H1 (cell line): ENCODE data around the gene STK32C. TPM values are rescaled to one million over a fixed set of nuclear protein-coding genes. Genes with fewer than 3 reads are reported as not detected.

Source experiments
- CTCF ChIA-PET: fragments of 300-600 bp; sonication (Branson Sonifier 250); formaldehyde crosslinking; loops from one replicate; lab custom pipeline; 2021; ENCODE audit not compliant: partially characterized antibody; lab: Charles Lee
- POLR2A ChIA-PET: fragments of 300-600 bp; sonication (Branson Sonifier 250); formaldehyde crosslinking; loops from one replicate; lab custom pipeline; 2021; ENCODE audit warnings: inconsistent platforms; ENCODE audit not compliant: partially characterized antibody; lab: Charles Lee
- DNase-seq, 2 experiments: peaks; one replicate each; pipeline versions ENCODE4 v3.0.0 to v3.0.0-alpha.2; 2010 to 2022; ENCODE audit warnings: low spot score in 2 of 2, low read depth in 1 of 2, mixed read lengths in 1 of 2
- FAIRE-seq: peaks from 2 replicates; lab custom pipeline; 2011; peaks lifted over from hg19 to GRCh38; lab: Jason Lieb, UNC
- H2AFZ ChIP-seq: 2 replicates; pipeline ENCODE4 v1.8.1; 2012; ENCODE audit warnings: low read length, inconsistent platforms
- H2AK5ac ChIP-seq: 2 replicates; pipeline ENCODE4 v1.6.1; 2013; ENCODE audit warnings: low read depth, low read length
- H2BK120ac ChIP-seq: replicated peaks from 2 replicates; pipeline ENCODE3; 2013; ENCODE audit warnings: low read depth, low read length, inconsistent platforms
- H2BK12ac ChIP-seq: 2 replicates; pipeline ENCODE4 v1.6.1; 2013; ENCODE audit warnings: low read depth, low read length
- H2BK15ac ChIP-seq: 2 replicates; pipeline ENCODE4 v1.6.1; 2013; ENCODE audit warnings: low read length
- H2BK20ac ChIP-seq: 2 replicates; pipeline ENCODE4 v1.6.1; 2013; ENCODE audit warnings: low read length
- H2BK5ac ChIP-seq: 2 replicates; pipeline ENCODE4 v1.6.1; 2013; ENCODE audit warnings: low read depth, low read length
- H3K14ac ChIP-seq: 2 replicates; pipeline ENCODE4 v1.6.1; 2013; ENCODE audit warnings: inconsistent platforms; ENCODE audit not compliant: insufficient read length
- H3K18ac ChIP-seq: 2 replicates; pipeline ENCODE4 v1.6.1; 2013; ENCODE audit warnings: low read length; ENCODE audit errors: extremely low read depth
- H3K23ac ChIP-seq: 2 replicates; pipeline ENCODE4 v1.6.1; 2013; ENCODE audit warnings: inconsistent platforms; ENCODE audit not compliant: insufficient read length
- H3K23me2 ChIP-seq: 2 replicates; pipeline ENCODE4 v1.6.1; 2013; ENCODE audit warnings: low read depth, low read length
- H3K27ac ChIP-seq: 2 replicates; pipeline ENCODE4 v1.6.1; 2011; ENCODE audit warnings: low read depth, low read length, inconsistent platforms
- H3K27me3 ChIP-seq, 4 experiments: replicated peaks in 1 of 4; 1 replicate in 1 of 4; 2 replicates in 3 of 4; pipeline versions ENCODE4 v1.6.1 to v1.8.1; 2011 to 2013; ENCODE audit warnings: low read length in 3 of 4, mild to moderate bottlenecking in 3 of 4, inconsistent platforms in 2 of 4, mixed read lengths in 2 of 4, moderate library complexity in 1 of 4; ENCODE audit not compliant: control insufficient read depth in 3 of 4, insufficient read depth in 3 of 4; ENCODE audit errors: extremely low read depth in 1 of 4
- H3K36me3 ChIP-seq, 4 experiments: 2 replicates each; pipeline versions ENCODE4 v1.6.1 to v1.8.1; 2011 to 2013; ENCODE audit warnings: mild to moderate bottlenecking in 4 of 4, low read length in 3 of 4, moderate library complexity in 2 of 4, control low read depth in 1 of 4, inconsistent platforms in 1 of 4; ENCODE audit not compliant: insufficient read depth in 4 of 4, control insufficient read depth in 2 of 4
- H3K4ac ChIP-seq: replicated peaks from 2 replicates; pipeline ENCODE3; 2013; ENCODE audit warnings: low read length, low read depth, mixed read lengths, inconsistent platforms; ENCODE audit not compliant: insufficient read length
- H3K4me1 ChIP-seq, 4 experiments: replicated peaks in 1 of 4; 1 replicate in 1 of 4; 2 replicates in 3 of 4; pipeline versions ENCODE4 v1.6.1 to v1.8.1; 2011 to 2013; ENCODE audit warnings: low read length in 3 of 4, inconsistent platforms in 2 of 4, mixed read lengths in 1 of 4; ENCODE audit not compliant: insufficient read depth in 4 of 4, control insufficient read depth in 3 of 4
- H3K4me2 ChIP-seq, 2 experiments: 2 replicates each; pipeline versions ENCODE4 v1.6.1 to v1.8.1; 2011 to 2013; ENCODE audit warnings: low read depth in 2 of 2, low read length in 2 of 2, control low read depth in 1 of 2, inconsistent platforms in 1 of 2, mild to moderate bottlenecking in 1 of 2; ENCODE audit not compliant: insufficient read depth in 1 of 2
- H3K4me3 ChIP-seq, 4 experiments: fragments of 200-600, 300-600 bp in 1 of 4; sonication (generic), shearing (Covaris generic), sonication (Bioruptor Twin) in 1 of 4; 2 replicates each; pipeline versions ENCODE4 v1.5.1 to v1.8.1; 2011 to 2016; ENCODE audit warnings: low read length in 4 of 4, low read depth in 3 of 4, control low read depth in 2 of 4, inconsistent platforms in 2 of 4, mild to moderate bottlenecking in 2 of 4, mixed read lengths in 1 of 4, moderate library complexity in 1 of 4; ENCODE audit not compliant: insufficient read depth in 2 of 4; ENCODE audit errors: extremely low read depth in 1 of 4
- H3K56ac ChIP-seq: replicated peaks from 2 replicates; pipeline ENCODE3; 2013; ENCODE audit warnings: low read depth, mild to moderate bottlenecking, mixed read lengths, low read length, inconsistent platforms; ENCODE audit not compliant: insufficient read length
- H3K79me1 ChIP-seq: 2 replicates; pipeline ENCODE4 v1.6.1; 2013; ENCODE audit warnings: low read depth, low read length, control low read depth
- H3K79me2 ChIP-seq, 2 experiments: 2 replicates each; pipeline versions ENCODE4 v1.6.1 to v1.8.1; 2012 to 2013; ENCODE audit warnings: low read length in 2 of 2, mild to moderate bottlenecking in 2 of 2, inconsistent platforms in 1 of 2; ENCODE audit not compliant: insufficient read depth in 2 of 2, control insufficient read depth in 1 of 2
- H3K9ac ChIP-seq, 4 experiments: replicated peaks in 1 of 4; 1 replicate in 1 of 4; 2 replicates in 3 of 4; pipeline versions ENCODE4 v1.6.1 to v1.8.1; 2011 to 2013; ENCODE audit warnings: low read depth in 3 of 4, low read length in 3 of 4, control low read depth in 2 of 4, mild to moderate bottlenecking in 2 of 4, moderate library complexity in 2 of 4, inconsistent platforms in 1 of 4; ENCODE audit errors: extremely low read depth in 1 of 4
- H3K9me3 ChIP-seq, 2 experiments: 2 replicates each; pipeline versions ENCODE4 v1.6.1 to v1.8.1; 2012 to 2013; ENCODE audit warnings: mild to moderate bottlenecking in 2 of 2, moderate library complexity in 2 of 2, control low read depth in 1 of 2, inconsistent platforms in 1 of 2, low read depth in 1 of 2, low read length in 1 of 2, mixed read lengths in 1 of 2; ENCODE audit not compliant: insufficient read depth in 2 of 2
- H4K20me1 ChIP-seq, 2 experiments: replicated peaks in 1 of 2; 2 replicates each; pipeline versions ENCODE3 to v1.8.1; 2011 to 2013; ENCODE audit warnings: inconsistent platforms in 2 of 2, low read length in 2 of 2, mild to moderate bottlenecking in 1 of 2; ENCODE audit not compliant: insufficient read depth in 2 of 2, control insufficient read depth in 1 of 2
- H4K5ac ChIP-seq: 2 replicates; pipeline ENCODE4 v1.6.1; 2013; ENCODE audit warnings: low read length, low read depth, mixed read lengths, inconsistent platforms; ENCODE audit not compliant: insufficient read length
- H4K8ac ChIP-seq: 2 replicates; pipeline ENCODE4 v1.8.0; 2013; ENCODE audit warnings: mild to moderate bottlenecking, moderate library complexity, low read length, inconsistent platforms; ENCODE audit not compliant: insufficient read depth; ENCODE audit errors: extremely low read depth
- H4K91ac ChIP-seq: replicated peaks from 2 replicates; pipeline ENCODE3; 2013; ENCODE audit warnings: low read length, mixed read lengths, inconsistent platforms; ENCODE audit not compliant: insufficient read length
- E2F6 ChIP-seq: IDR thresholded peaks from 2 replicates; pipeline ENCODE4 v1.6.1; 2012; ENCODE audit warnings: inconsistent platforms
- EP300 ChIP-seq, 2 experiments: IDR thresholded peaks; 1 replicate in 1 of 2; 2 replicates in 1 of 2; pipeline ENCODE4 v1.6.1; 2011 to 2012; ENCODE audit warnings: low read depth in 2 of 2, low read length in 2 of 2, mild to moderate bottlenecking in 2 of 2, borderline replicate concordance in 1 of 2, inconsistent platforms in 1 of 2, moderate library complexity in 1 of 2
- FOSL1 ChIP-seq: IDR thresholded peaks from 2 replicates; pipeline ENCODE4 v1.6.1; 2011; ENCODE audit warnings: mild to moderate bottlenecking, low read depth, low read length, moderate library complexity; ENCODE audit not compliant: insufficient read depth
- GABPA ChIP-seq: IDR thresholded peaks from 2 replicates; pipeline ENCODE4 v1.6.1; 2011; ENCODE audit warnings: mild to moderate bottlenecking, low read length, moderate library complexity, borderline replicate concordance; ENCODE audit not compliant: insufficient read depth
- KDM4A ChIP-seq: IDR thresholded peaks from one replicate; pipeline ENCODE4 v1.7.1; 2012; ENCODE audit warnings: low read depth, mild to moderate bottlenecking, moderate library complexity, low read length, inconsistent platforms; ENCODE audit not compliant: severe bottlenecking
- KDM5A ChIP-seq: fragments of 200-600 bp; IDR thresholded peaks from 2 replicates; pipeline ENCODE4 v1.7.1; 2012; ENCODE audit warnings: mild to moderate bottlenecking, low read length, inconsistent platforms, mixed read lengths
- MAFK ChIP-seq: IDR thresholded peaks from 2 replicates; pipeline ENCODE4 v1.6.1; 2012; ENCODE audit warnings: low read depth, mild to moderate bottlenecking, improper control_type of control experiment, low read length
- MAX ChIP-seq: IDR thresholded peaks from 2 replicates; pipeline ENCODE4 v1.6.1; 2012; ENCODE audit warnings: inconsistent platforms
- SP4 ChIP-seq: IDR thresholded peaks from 2 replicates; pipeline ENCODE4 v1.6.1; 2012; ENCODE audit warnings: low read length, inconsistent platforms
- WGBS, 2 experiments: shearing (Covaris generic) in 1 of 2; methylation state at CpG; one replicate each; pipeline versions ENCODE4 v1.1.6 to v1.1.7; 2013 to 2015; ENCODE audit warnings: low lambda C conversion rate in 2 of 2, mixed read lengths in 2 of 2, inconsistent platforms in 1 of 2, low coverage in 1 of 2, missing lambda C conversion rate in 1 of 2; ENCODE audit not compliant: insufficient replicate concordance in 2 of 2, insufficient coverage in 1 of 2, insufficient read length in 1 of 2; ENCODE audit errors: extremely low coverage in 1 of 2, missing lambda C conversion rate in 1 of 2; 5-methylcytosine and 5-hydroxymethylcytosine counted together
- polyA plus RNA-seq, 7 experiments: library from polyadenylated mRNA; depleted of rRNA in 3 of 7; stranded (reverse) in 5 of 7; unstranded in 2 of 7; fragments of >200 nt in 5 of 7; fragments of 200-250 nt in 2 of 7; gene quantifications; 1 replicate in 5 of 7; 2 replicates in 1 of 7; 4 replicates in 1 of 7; pipeline versions ENCODE4 v1.2.1 to v1.2.3, GENCODE V29; 2011 to 2013; ENCODE audit warnings: missing spikeins in 2 of 7, mixed read lengths in 2 of 7
- total RNA-seq: library from RNA; stranded (reverse); fragmentation: NEBNext Ultra II Directional; extraction: Animal tissue kit (Norgen Biotek cat#: 25700); gene quantifications from 2 replicates; pipeline ENCODE4 v1.2.1, GENCODE V29; 2021

The STK32C gene
- total and polyA plus RNA-seq, 2 of the 8 experiments (the other 6 are each of a cell fraction or from before 2014, with no cell fraction given): 10.6 to 15.6 TPM

DNA sequence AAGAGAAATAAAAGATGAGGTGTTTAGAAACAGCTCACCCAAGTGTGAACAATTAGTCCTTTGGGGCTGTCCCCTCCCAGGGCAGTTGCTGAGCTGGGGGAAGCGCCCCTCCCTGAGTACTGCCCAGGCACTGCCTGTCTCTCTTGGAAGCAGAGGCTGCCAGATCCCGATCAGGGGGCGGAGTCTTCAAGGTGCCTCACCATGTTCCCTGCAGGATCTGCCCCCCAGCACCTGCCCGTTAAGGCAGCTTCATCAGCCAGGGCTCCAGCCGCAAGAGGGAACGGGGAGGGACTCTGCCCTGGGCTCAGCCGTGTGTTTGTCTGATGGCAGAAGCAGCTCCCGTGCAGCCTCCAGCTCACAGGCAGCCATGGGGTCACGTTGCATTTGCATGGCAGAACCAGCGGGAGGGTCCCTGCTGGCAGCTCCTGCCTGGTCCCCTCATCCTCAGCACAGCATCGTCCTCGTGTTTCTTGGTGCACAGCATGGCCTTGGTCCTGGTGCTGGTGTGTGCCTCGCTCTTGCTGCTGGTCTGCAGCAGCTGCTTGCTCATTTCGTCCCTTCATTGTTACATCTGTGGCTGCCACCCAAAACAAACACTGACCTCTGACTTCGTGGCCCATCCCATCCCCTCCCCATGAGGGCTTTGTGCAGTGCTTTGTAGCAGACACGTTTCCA lies 131.7 kb downstream of the STK32C start:
- H3K4me1 ChIP-seq: peaks cover 0 to 9% (median 7%) of the 10 kb centered on the region in 4 experiments; a peak in 6 of 7 replicates
- CTCF ChIA-PET: interaction anchor here (0.9 to 1.3 kb wide), 3 partner anchors 13 to 33 kb away, joined by 3 read pairs; no protein-coding TSS in a partner anchor
- peak overlapping the region; percentile 39; the same call in 1 of the 2 replicates for H2AFZ ChIP-seq
- TF ChIP-seq GABPA: peak; percentile 52; the same call in 1 of the 2 replicates
- TF ChIP-seq KDM4A: no peak
- no peak for TF ChIP-seq SP4
- TF ChIP-seq EP300 (IDR thresholded peaks at IDR 0.05; ENCODE audit: borderline replicate concordance in 1 of 2, low read depth in 2 of 2, low read length in 2 of 2): no peak
- TF ChIP-seq MAX: peak; percentile 69
- no peak for TF ChIP-seq MAFK
- 0 out of 2 replicates have a peak, but pooled peaks have one; percentile 38 for TF ChIP-seq E2F6
- no peak for TF ChIP-seq KDM5A
- no peak for TF ChIP-seq FOSL1

More for the DNA sequence above, 131.7 kb downstream of the STK32C start:
- peak overlapping the region; percentile 14; the same call in 1 of the 2 replicates for H3K18ac ChIP-seq
- WGBS, 2 experiments: 29% methylated on average over 16 of the region's 16 CpGs; no CpG with 5 or more reads in 1 of the 2 experiments
- no peak overlapping the region for H2BK120ac ChIP-seq
- H3K4me2 ChIP-seq: peak overlapping the region; percentile 55 to 58
- peaks cover 6% of the 10 kb centered on the region for H3K79me1 ChIP-seq
- peaks cover 0 to 5% (median 1%) of the 10 kb centered on the region in 4 experiments; a peak in 4 of 7 replicates for H3K27me3 ChIP-seq
- H3K14ac ChIP-seq: no peak overlapping the region
- H3K9me3 ChIP-seq: no peaks in the 10 kb centered on the region; a peak in 1 of 4 replicates
- no peak overlapping the region for H3K4ac ChIP-seq
- peaks cover 6% of the 10 kb centered on the region for H3K23me2 ChIP-seq
- peak overlapping the region in 2 of 4 experiments; percentile 4 to 11; a peak in 2 of 8 replicates for H3K4me3 ChIP-seq
- H4K20me1 ChIP-seq: peaks cover 0 to 2% of the 10 kb centered on the region in 2 experiments
- H4K91ac ChIP-seq: no peak overlapping the region
- POLR2A ChIA-PET: interaction anchor here (0.9 to 1.2 kb wide), 2 partner anchors 9 to 11 kb away, joined by 3 to 4 read pairs; no protein-coding TSS in a partner anchor
- no peak overlapping the region for H3K27ac ChIP-seq
- H3K36me3 ChIP-seq: no peaks in the 10 kb centered on the region
- no peak overlapping the region for H4K5ac ChIP-seq
- 0 out of 2 replicates have a peak overlapping the region, but pooled peaks have one; percentile 1 for H2BK20ac ChIP-seq
- H4K8ac ChIP-seq: peak overlapping the region; percentile 11; the same call in 1 of the 2 replicates
- no peak overlapping the region for H3K9ac ChIP-seq
- FAIRE-seq (no peak), DNase-seq (no peak)
- no peaks in the 10 kb centered on the region for H3K79me2 ChIP-seq
- peak overlapping the region; percentile 68; the same call in 1 of the 2 replicates for H2BK5ac ChIP-seq
- no peak overlapping the region for H3K23ac ChIP-seq
- peak overlapping the region; percentile 88; the same call in 1 of the 2 replicates for H2BK15ac ChIP-seq
- H2AK5ac ChIP-seq: 0 out of 2 replicates have a peak overlapping the region, but pooled peaks have one; percentile 60
- no peak overlapping the region for H3K56ac ChIP-seq
- peak overlapping the region; percentile 63; the same call in 1 of the 2 replicates for H2BK12ac ChIP-seq
